ENCODE results near the gene E2F7. TPM values are rescaled to one million over a fixed set of nuclear protein-coding genes. Genes with fewer than 3 reads are reported as not detected.

The E2F7 gene
- total and polyA plus RNA-seq, 2 of the 8 experiments (the other 6 are each of a cell fraction or from before 2014, with no cell fraction given) = 8.8 to 18.5 TPM

DNA sequence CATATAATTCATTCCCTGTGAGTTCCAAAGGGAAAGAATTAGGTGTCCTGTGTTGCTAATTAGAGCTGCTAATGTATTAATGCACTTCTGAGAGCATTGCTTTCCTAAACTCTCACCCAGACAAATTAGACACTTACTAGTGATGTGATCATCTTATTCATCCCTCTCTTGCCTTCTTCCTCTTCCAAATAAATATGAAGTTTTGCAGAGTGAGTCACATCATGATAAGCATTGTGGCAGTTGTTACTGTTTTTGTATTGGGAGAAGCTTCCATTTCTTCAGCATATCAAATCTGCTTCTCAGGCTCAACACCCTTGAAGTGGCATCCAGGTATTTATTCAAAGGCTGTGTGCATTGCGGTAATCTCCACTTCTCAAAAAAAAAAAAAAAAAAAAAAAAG lies 37.3 kb upstream of the E2F7 start:
- DNase-seq (ENCODE audit: low read depth in 1 of 2, low spot score in 2 of 2) (no peak), FAIRE-seq (no peak)
- no peaks in the 10 kb centered on the region for H3K23me2 ChIP-seq (ENCODE audit: low read depth, low read length)
- H3K79me2 ChIP-seq (ENCODE audit: control insufficient read depth in 1 of 2, insufficient read depth in 2 of 2, low read length in 2 of 2) = no peaks in the 10 kb centered on the region
- H2BK120ac ChIP-seq (replicated peaks; ENCODE audit: low read depth, low read length) = no peak overlapping the region
- no peak overlapping the region for H3K4ac ChIP-seq (replicated peaks; ENCODE audit: insufficient read length, low read depth, low read length)
- H3K4me2 ChIP-seq (ENCODE audit: insufficient read depth in 1 of 2, low read depth in 2 of 2, low read length in 2 of 2) = no peak overlapping the region
- H3K4me1 ChIP-seq (replicated peaks in 1 of 4; ENCODE audit: control insufficient read depth in 3 of 4, insufficient read depth in 4 of 4, low read length in 3 of 4) = no peaks in the 10 kb centered on the region
- no peak overlapping the region for H3K14ac ChIP-seq (ENCODE audit: insufficient read length)
- no peak overlapping the region for H2BK5ac ChIP-seq (ENCODE audit: low read depth, low read length)
- H4K20me1 ChIP-seq (replicated peaks in 1 of 2; ENCODE audit: control insufficient read depth in 1 of 2, insufficient read depth in 2 of 2, low read length in 2 of 2) = no peaks in the 10 kb centered on the region
- POLR2A ChIA-PET (ENCODE audit: partially characterized antibody) = no interaction called here
- no peaks in the 10 kb centered on the region for H3K27me3 ChIP-seq (replicated peaks in 1 of 4; ENCODE audit: control insufficient read depth in 3 of 4, extremely low read depth in 1 of 4, insufficient read depth in 3 of 4, low read length in 3 of 4)
- no peaks in the 10 kb centered on the region for H3K79me1 ChIP-seq (ENCODE audit: low read depth, low read length)
- 100% methylated on average over 1 of the region's 1 CpG; no CpG with 5 or more reads in 1 of the 2 experiments for WGBS, 2 experiments (ENCODE audit: extremely low coverage in 1 of 2, insufficient coverage in 1 of 2, insufficient read length in 1 of 2, insufficient replicate concordance in 2 of 2, low coverage in 1 of 2, low lambda C conversion rate in 2 of 2, missing lambda C conversion rate in 1 of 2)
- TF ChIP-seq TCF12 (IDR thresholded peaks at IDR 0.05; ENCODE audit: low read depth, low read length) = no peak
- TF ChIP-seq, protein P1, sequence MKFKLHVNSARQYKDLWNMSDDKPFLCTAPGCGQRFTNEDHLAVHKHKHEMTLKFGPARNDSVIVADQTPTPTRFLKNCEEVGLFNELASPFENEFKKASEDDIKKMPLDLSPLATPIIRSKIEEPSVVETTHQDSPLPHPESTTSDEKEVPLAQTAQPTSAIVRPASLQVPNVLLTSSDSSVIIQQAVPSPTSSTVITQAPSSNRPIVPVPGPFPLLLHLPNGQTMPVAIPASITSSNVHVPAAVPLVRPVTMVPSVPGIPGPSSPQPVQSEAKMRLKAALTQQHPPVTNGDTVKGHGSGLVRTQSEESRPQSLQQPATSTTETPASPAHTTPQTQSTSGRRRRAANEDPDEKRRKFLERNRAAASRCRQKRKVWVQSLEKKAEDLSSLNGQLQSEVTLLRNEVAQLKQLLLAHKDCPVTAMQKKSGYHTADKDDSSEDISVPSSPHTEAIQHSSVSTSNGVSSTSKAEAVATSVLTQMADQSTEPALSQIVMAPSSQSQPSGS (IDR thresholded peaks at IDR 0.05; ENCODE audit: low read length) = no peak
- no peak for TF ChIP-seq FOSL1 (IDR thresholded peaks at IDR 0.05; ENCODE audit: insufficient read depth, low read depth, low read length)
- no peak for TF ChIP-seq JUND (IDR thresholded peaks at IDR 0.05; ENCODE audit: low read length)
- no peak for TF ChIP-seq GABPA (IDR thresholded peaks at IDR 0.05; ENCODE audit: borderline replicate concordance, insufficient read depth, low read length)
- TF ChIP-seq, protein P2, sequence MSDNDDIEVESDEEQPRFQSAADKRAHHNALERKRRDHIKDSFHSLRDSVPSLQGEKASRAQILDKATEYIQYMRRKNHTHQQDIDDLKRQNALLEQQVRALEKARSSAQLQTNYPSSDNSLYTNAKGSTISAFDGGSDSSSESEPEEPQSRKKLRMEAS (IDR thresholded peaks at IDR 0.05) = no peak
- TF ChIP-seq, protein P3, sequence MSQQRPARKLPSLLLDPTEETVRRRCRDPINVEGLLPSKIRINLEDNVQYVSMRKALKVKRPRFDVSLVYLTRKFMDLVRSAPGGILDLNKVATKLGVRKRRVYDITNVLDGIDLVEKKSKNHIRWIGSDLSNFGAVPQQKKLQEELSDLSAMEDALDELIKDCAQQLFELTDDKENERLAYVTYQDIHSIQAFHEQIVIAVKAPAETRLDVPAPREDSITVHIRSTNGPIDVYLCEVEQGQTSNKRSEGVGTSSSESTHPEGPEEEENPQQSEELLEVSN (IDR thresholded peaks at IDR 0.05) = no peak
- TF ChIP-seq CBX8 (IDR thresholded peaks at IDR 0.05; ENCODE audit: borderline replicate concordance, low read depth, low read length) = no peak
- no peak for TF ChIP-seq CHD2 (IDR thresholded peaks at IDR 0.05; ENCODE audit: low read length)
- no peak for TF ChIP-seq KDM5A (IDR thresholded peaks at IDR 0.05; ENCODE audit: low read length)
- H2BK20ac ChIP-seq (ENCODE audit: low read length) = no peak overlapping the region
- no peak overlapping the region for H2BK12ac ChIP-seq (ENCODE audit: low read depth, low read length)
- H3K18ac ChIP-seq (ENCODE audit: extremely low read depth, low read length) = no peak overlapping the region
- no peak overlapping the region for H4K5ac ChIP-seq (ENCODE audit: insufficient read length, low read depth, low read length)
- H3K27ac ChIP-seq (ENCODE audit: low read depth, low read length) = no peak overlapping the region
- no peak overlapping the region for H3K4me3 ChIP-seq (ENCODE audit: extremely low read depth in 1 of 4, insufficient read depth in 2 of 4, low read depth in 3 of 4, low read length in 4 of 4)
- no peak overlapping the region for H2BK15ac ChIP-seq (ENCODE audit: low read length)
- CTCF ChIA-PET (ENCODE audit: partially characterized antibody) = interaction anchor here (0.6 to 1.4 kb wide), 3 partner anchors 15 to 232 kb away, joined by 3 to 6 read pairs (median 4); no protein-coding TSS in a partner anchor
- H3K9ac ChIP-seq (replicated peaks in 1 of 4; ENCODE audit: extremely low read depth in 1 of 4, low read depth in 3 of 4, low read length in 3 of 4) = no peak overlapping the region
- no peak overlapping the region for H4K91ac ChIP-seq (replicated peaks; ENCODE audit: insufficient read length, low read length)
- H3K23ac ChIP-seq (ENCODE audit: insufficient read length) = no peak overlapping the region
- H4K8ac ChIP-seq (ENCODE audit: extremely low read depth, insufficient read depth, low read length) = no peak overlapping the region
- H2AK5ac ChIP-seq (ENCODE audit: low read depth, low read length) = no peak overlapping the region
- H3K9me3 ChIP-seq (ENCODE audit: insufficient read depth in 2 of 2, low read depth in 1 of 2, low read length in 1 of 2) = no peaks in the 10 kb centered on the region
- H2AFZ ChIP-seq (ENCODE audit: low read length) = no peak overlapping the region
- H3K36me3 ChIP-seq (ENCODE audit: control insufficient read depth in 2 of 4, insufficient read depth in 4 of 4, low read length in 3 of 4) = no peaks in the 10 kb centered on the region
- no peak overlapping the region for H3K56ac ChIP-seq (replicated peaks; ENCODE audit: insufficient read length, low read depth, low read length)

Measured in H1 (cell line).